ENCODE data around the gene ULBP3. TPM values are rescaled to one million over a fixed set of nuclear protein-coding genes. Genes with fewer than 3 reads are reported as not detected.

Gene ULBP3
- total and polyA plus RNA-seq, 9 of the 15 experiments (the other 6 are each of a cell fraction or from before 2014, with no cell fraction given), result 0.25 to 0.33 TPM; not detected in 7

GRCh38 chr6:150115769-150116168 lies 46.8 kb upstream of the ULBP3 start:
- ChIA-PET CTCF (ENCODE audit: low intra/inter-chr PET ratio) (no interaction called here), POLR2A (interaction anchor here (0.5 to 0.7 kb wide), 2 partner anchors 145 to 193 kb away, joined by 3 to 4 read pairs; no protein-coding TSS in a partner anchor)
- WGBS (ENCODE audit: insufficient coverage, low coverage, missing lambda C conversion rate), result 21% methylated on average over 19 of the region's 25 CpGs
- intact Hi-C loops (cut with micrococcal nuclease), result no loop called here
- ATAC-seq (no peak), FAIRE-seq (no peak), DNase-seq (ENCODE audit: extremely low read depth in 1 of 4, low spot score in 3 of 4) (no peak)
- Histone ChIP-seq H4K20me1 (replicated peaks; ENCODE audit: control insufficient read depth, insufficient read depth, low read length) (no peaks in the 10 kb centered on the region), H3K27me3 (ENCODE audit: control insufficient read depth in 2 of 2, insufficient read depth in 2 of 2, low read length in 2 of 2) (peaks cover 15 to 55% of the 10 kb centered on the region in 2 experiments; a peak in 4 of 5 replicates), H3K27ac (ENCODE audit: extremely low read depth, low read depth, low read length) (no peak overlapping the region), H3K9me1 (ENCODE audit: control insufficient read depth, insufficient read depth, low read length) (no peaks in the 10 kb centered on the region), H3K79me2 (ENCODE audit: control insufficient read depth, insufficient read depth, low read length) (no peaks in the 10 kb centered on the region), H3K4me2 (ENCODE audit: insufficient read depth, low read length) (no peak overlapping the region), H3K9ac (ENCODE audit: insufficient read depth in 1 of 2, low read depth in 2 of 2, low read length in 2 of 2) (no peak overlapping the region), H2AFZ (ENCODE audit: low read depth, low read length) (no peak overlapping the region), H3K4me1 (replicated peaks in 1 of 2; ENCODE audit: control insufficient read depth in 2 of 2, insufficient read depth in 2 of 2, low read length in 2 of 2) (peaks cover 0 to 5% of the 10 kb centered on the region in 2 experiments; a peak in 2 of 5 replicates), H3K4me3 (no peak overlapping the region), H3K9me3 (replicated peaks; ENCODE audit: control insufficient read depth, insufficient read depth, low read depth, low read length) (no peaks in the 10 kb centered on the region), H3K36me3 (ENCODE audit: control insufficient read depth, insufficient read depth, low read length) (no peaks in the 10 kb centered on the region)
- TF ChIP-seq ZZZ3 (IDR thresholded peaks at IDR 0.05), result no peak
- TF ChIP-seq ZNF263 (CRISPR knock-in tag; IDR thresholded peaks at IDR 0.05; ENCODE audit: borderline replicate concordance), result no peak
- no peak for TF ChIP-seq HMBOX1 (IDR thresholded peaks at IDR 0.05)
- TF ChIP-seq NBN (IDR thresholded peaks at IDR 0.05; ENCODE audit: low read depth), result no peak
- no peak for TF ChIP-seq CAMTA2 (CRISPR knock-in tag; conservative IDR thresholded peaks at IDR 0.05)
- no peak for TF ChIP-seq TAF1 (IDR thresholded peaks at IDR 0.05; ENCODE audit: control insufficient read depth, extremely low read depth, insufficient read depth, low read length, severe bottlenecking)
- TF ChIP-seq HIVEP1 (CRISPR knock-in tag; IDR thresholded peaks at IDR 0.05), result no peak
- no peak for TF ChIP-seq FOXA3 (CRISPR knock-in tag; conservative IDR thresholded peaks at IDR 0.05 in 1 of 2, IDR thresholded peaks at IDR 0.05 in 1 of 2)
- TF ChIP-seq, protein P1, sequence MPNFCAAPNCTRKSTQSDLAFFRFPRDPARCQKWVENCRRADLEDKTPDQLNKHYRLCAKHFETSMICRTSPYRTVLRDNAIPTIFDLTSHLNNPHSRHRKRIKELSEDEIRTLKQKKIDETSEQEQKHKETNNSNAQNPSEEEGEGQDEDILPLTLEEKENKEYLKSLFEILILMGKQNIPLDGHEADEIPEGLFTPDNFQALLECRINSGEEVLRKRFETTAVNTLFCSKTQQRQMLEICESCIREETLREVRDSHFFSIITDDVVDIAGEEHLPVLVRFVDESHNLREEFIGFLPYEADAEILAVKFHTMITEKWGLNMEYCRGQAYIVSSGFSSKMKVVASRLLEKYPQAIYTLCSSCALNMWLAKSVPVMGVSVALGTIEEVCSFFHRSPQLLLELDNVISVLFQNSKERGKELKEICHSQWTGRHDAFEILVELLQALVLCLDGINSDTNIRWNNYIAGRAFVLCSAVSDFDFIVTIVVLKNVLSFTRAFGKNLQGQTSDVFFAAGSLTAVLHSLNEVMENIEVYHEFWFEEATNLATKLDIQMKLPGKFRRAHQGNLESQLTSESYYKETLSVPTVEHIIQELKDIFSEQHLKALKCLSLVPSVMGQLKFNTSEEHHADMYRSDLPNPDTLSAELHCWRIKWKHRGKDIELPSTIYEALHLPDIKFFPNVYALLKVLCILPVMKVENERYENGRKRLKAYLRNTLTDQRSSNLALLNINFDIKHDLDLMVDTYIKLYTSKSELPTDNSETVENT (CRISPR knock-in tag; IDR thresholded peaks at IDR 0.05), result no peak
- no peak for TF ChIP-seq ASH1L (IDR thresholded peaks at IDR 0.05; ENCODE audit: borderline replicate concordance, low read depth, partially characterized antibody)
- no peak for TF ChIP-seq CREB3L1 (IDR thresholded peaks at IDR 0.05; ENCODE audit: borderline replicate concordance, low read depth)
- no peak for TF ChIP-seq HNRNPK (IDR thresholded peaks at IDR 0.05; ENCODE audit: low read depth, low read length, poor library complexity, severe bottlenecking)
- no peak for TF ChIP-seq SMAD2 (IDR thresholded peaks at IDR 0.05; ENCODE audit: low read depth, low read length)
- TF ChIP-seq ZFP30 (CRISPR knock-in tag; IDR thresholded peaks at IDR 0.05; ENCODE audit: borderline replicate concordance), result no peak
- in situ Hi-C loops (cut with MboI), result no loop called here
- BruUV-seq (replicated peaks), result no TSS peak
